HG02870 (cell line): ENCODE results near the gene POU3F1.
"Not testable (repeated sequence)": the region's sequence is repeated elsewhere in the genome, so short reads cannot be mapped to it uniquely, and the experiment has no call there.

ENCODE experiments used
- ATAC-seq: cut with Tn5 transposase; IDR thresholded peaks from one replicate; pipeline ENCODE4 v1.9.1; 2021; ENCODE audit warnings: mild to moderate bottlenecking, moderate library complexity; ENCODE audit not compliant: unreplicated experiment

Gene POU3F1

GRCh38 chr1:38050397-38051078 is 3.9 kb upstream of the POU3F1 start:
- ATAC-seq: no peak

- no peak for ATAC-seq
Measured at GRCh38 chr1:38047603-38048141, 1.1 kb upstream of the POU3F1 start.

- ATAC-seq: peak; percentile 71
Measured at GRCh38 chr1:38046884-38047602, 450 bp upstream of the POU3F1 start.

- ATAC-seq: no peak
Measured at GRCh38 chr1:38045401-38046332, 926 bp downstream of the POU3F1 start.

GRCh38 chr1:38044221-38045215 is 2.1 kb downstream of the POU3F1 start:
- ATAC-seq: no peak

DNA sequence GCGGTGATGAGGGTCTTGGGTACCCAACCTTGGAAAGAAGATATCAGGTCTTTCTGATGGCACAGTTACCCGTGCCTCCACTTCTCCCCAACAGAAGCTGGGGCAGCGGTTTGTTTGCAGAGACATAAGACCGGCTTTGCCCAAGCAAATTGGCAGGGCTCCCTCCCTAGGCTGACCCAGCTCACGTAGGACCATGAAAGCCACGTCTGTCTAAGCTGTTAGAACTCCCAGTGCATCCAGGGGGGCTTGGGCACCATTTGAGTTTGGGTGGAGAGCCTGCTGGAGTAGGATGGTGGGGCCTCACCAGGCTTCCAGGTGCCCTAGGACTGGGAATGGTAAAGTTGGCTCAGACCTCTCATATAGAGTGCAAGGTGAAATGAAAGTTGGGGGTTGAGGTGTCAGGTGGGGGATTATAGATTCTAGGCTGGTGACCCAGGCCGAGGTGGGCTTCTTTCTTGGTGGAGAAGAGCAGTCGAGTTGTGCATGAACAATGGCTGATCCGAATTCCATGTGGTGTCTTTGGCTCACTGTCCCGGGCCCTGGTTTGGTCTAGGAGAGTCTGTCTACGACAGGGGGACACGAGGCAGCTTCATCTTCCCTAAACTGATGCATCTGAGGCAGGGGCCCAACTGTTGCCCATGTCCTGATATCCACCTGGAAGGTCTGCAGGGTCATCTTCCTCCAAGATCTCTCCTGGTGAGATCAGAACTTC is 3.4 kb downstream of the POU3F1 start:
- no peak for ATAC-seq

DNA sequence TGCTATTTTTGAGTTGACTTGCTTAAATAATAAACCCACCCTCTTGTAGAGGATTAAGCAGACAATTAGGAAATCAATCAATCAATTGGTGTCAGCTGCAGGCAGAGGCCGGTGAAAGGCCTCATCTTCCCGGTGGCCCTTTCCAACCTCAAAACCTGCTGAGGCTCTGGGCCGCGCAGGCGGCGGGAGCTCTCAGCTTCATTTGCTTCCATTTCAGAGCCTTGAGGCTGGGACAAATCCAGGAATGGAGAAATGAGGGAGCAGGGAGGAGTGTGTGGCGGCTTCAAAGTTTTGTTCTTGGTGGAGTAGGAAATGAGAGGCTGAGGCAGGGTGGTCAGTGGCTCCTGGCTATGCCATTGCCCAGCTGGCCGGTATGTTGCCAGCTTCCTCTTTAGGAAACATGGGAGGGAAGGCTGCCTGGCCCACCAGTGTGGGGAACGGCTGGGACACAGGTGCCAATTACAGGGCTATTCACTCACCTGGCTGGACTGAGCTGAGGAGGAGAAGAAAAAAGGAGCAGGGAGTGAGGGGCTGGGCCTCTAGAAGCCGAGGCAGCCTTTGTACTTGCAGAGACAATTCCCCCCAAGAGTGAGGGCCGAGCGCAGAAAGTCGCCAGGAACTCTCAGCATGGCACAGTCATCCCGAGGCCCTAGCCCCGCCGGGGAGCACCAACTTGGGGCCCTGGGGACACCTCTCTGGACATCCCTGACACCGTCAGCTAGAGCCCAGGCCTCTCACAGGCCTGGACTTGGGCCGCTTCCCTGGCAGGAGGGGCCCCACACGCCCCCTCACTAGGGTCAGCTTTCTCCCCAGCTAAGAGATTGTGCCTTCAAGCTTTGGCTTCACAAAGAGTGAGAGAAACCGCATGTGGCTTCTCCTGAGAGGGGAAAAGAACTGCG is 4.4 kb downstream of the POU3F1 start:
- ATAC-seq: no peak

DNA sequence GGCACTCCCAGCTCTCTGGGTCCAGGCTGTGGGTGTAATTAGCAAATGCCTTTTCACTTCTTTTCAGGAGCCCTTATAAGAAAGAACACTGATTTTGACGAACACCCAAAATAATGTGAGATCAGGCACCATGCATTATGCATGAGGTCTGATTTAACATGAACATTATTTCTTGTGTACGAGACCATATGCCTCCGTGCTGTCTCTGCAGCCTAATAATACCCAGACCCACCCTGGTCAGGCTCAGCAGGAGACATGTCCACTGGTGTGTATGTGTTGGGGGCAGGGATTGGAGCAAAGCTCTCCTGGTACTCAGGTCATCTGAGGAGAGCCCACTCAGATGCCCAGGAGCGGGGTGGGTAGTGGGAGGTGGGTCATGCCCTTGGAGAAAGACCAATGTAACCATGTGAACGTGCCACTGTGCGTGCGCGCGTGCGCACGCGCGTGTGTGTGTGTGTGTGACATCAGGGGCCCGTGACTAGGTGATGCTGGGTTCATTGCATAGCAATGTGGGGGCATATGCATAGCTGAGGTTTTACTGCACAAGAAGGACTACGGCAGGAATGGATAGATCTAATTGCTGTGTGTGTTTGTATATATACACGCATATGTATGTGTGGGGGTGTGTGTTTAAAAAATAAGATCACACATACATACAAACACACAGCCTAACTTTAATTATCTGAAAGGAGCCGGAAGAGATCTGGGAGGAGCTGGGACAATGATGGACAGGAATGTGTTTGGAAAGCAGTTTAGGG is 7.1 kb downstream of the POU3F1 start:
- no peak for ATAC-seq

GRCh38 chr1:38038861-38039260 is 7.7 kb downstream of the POU3F1 start:
- no peak for ATAC-seq

- no peak for ATAC-seq
Measured at GRCh38 chr1:38037221-38037939, 9.2 kb downstream of the POU3F1 start.

- no peak for ATAC-seq
Measured at GRCh38 chr1:38034871-38035270, 11.7 kb downstream of the POU3F1 start.

GRCh38 chr1:38032992-38033391 is 13.6 kb downstream of the POU3F1 start:
- not testable (repeated sequence) for ATAC-seq

DNA sequence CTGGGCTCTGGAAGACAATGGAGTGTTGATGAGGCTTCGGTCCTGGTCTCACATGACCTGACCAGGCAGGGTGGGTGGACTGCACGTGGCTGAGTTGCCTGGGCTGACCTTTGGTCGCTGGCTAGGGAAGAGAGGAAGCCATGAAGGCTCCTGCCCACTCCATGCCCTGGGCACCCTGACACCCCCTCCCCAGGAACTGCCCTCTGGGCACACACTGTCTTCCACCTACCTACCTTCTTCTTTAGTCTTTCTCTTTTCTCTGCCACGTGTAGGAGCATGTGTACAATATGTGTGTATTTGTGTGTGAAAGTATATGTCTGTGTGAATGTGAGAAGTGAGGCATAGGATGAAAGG is 15.1 kb downstream of the POU3F1 start:
- no peak for ATAC-seq

GRCh38 chr1:38030596-38031512 is 15.7 kb downstream of the POU3F1 start:
- ATAC-seq: no peak

DNA sequence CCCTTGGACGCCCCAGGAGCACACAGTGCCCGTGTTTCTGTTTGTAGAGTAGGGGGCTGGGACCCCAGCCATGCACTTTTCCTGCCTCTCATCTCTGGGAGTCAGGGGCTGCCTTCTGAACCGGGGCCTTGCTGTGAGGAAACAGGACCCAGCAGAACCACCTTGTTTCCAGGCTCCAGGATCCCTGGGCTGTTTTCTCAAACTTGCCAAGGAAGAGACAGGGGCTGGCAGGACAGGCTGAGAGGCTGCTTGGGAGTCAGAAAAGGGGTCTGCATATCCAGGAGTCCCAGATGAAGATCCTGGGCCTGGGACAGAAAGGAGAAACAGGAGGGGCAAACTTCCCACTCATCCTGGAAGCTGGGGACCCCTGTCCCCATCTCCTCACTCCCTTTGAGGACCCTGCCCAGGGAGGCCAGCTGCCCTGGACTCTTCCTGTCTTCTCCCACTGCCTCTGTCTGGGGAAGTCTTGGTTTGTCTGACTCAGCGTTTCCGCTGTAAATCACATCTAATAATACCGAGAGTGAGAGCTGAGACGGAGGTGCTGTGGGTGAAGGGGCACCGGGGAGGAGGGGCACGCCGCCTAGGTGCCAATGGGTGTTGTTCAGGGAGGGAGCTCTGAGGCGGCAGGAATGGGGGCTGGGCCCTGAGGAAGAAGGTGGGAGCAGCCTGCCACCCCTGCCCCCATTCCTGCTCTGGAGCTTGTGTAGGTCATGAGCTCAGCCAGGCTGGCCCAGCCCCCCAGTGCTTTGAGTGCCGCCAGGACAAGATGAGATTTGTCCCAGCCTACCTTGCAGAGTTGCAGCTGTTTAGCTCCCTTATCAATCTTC is 16.7 kb downstream of the POU3F1 start:
- no peak for ATAC-seq
